ENCODE results near the gene WWTR1. TPM values are rescaled to one million over a fixed set of nuclear protein-coding genes. Genes with fewer than 3 reads are reported as not detected.

Gene WWTR1
- total RNA-seq, 1 donor from 2014 or later = 137 TPM

- peaks cover 5% of the 10 kb centered on the region for H3K27me3 Mint-ChIP-seq (ENCODE audit: unreplicated experiment)
- TF ChIP-seq CTCF (IDR thresholded peaks at IDR 0.05; ENCODE audit: unreplicated experiment) = no peak
- peak overlapping the region; percentile 82 for H3K4me3 Mint-ChIP-seq (ENCODE audit: unreplicated experiment)
- H3K4me1 Mint-ChIP-seq (ENCODE audit: unreplicated experiment) = peaks cover 70% of the 10 kb centered on the region
- no peak for DNase-seq (ENCODE audit: low spot score)
- no peaks in the 10 kb centered on the region for H3K9me3 Mint-ChIP-seq (ENCODE audit: unreplicated experiment)
- H3K36me3 Mint-ChIP-seq (ENCODE audit: low read depth, unreplicated experiment) = peaks cover 69% of the 10 kb centered on the region
- peak overlapping the region; percentile 76 for H3K27ac Mint-ChIP-seq (ENCODE audit: unreplicated experiment)
These were observed 7.0 kb downstream of the WWTR1 start for GRCh38 chr3:149650828-149651227.

- Mint-ChIP-seq H3K4me3 (ENCODE audit: unreplicated experiment) (peak overlapping the region; percentile 70), H3K9me3 (ENCODE audit: unreplicated experiment) (no peaks in the 10 kb centered on the region), H3K27me3 (ENCODE audit: unreplicated experiment) (peaks cover 2% of the 10 kb centered on the region), H3K36me3 (ENCODE audit: low read depth, unreplicated experiment) (peaks cover 63% of the 10 kb centered on the region), H3K4me1 (ENCODE audit: unreplicated experiment) (peaks cover 60% of the 10 kb centered on the region), H3K27ac (ENCODE audit: unreplicated experiment) (peak overlapping the region; percentile 32)
- DNase-seq (ENCODE audit: low spot score) = no peak
- TF ChIP-seq CTCF (IDR thresholded peaks at IDR 0.05; ENCODE audit: unreplicated experiment) = no peak
These were observed 9.3 kb downstream of the WWTR1 start for GRCh38 chr3:149648525-149648924.

GRCh38 chr3:149647812-149648211 is 10.0 kb downstream of the WWTR1 start:
- peaks cover 60% of the 10 kb centered on the region for H3K36me3 Mint-ChIP-seq (ENCODE audit: low read depth, unreplicated experiment)
- no peaks in the 10 kb centered on the region for H3K9me3 Mint-ChIP-seq (ENCODE audit: unreplicated experiment)
- H3K4me3 Mint-ChIP-seq (ENCODE audit: unreplicated experiment) = no peak overlapping the region
- H3K4me1 Mint-ChIP-seq (ENCODE audit: unreplicated experiment) = peaks cover 54% of the 10 kb centered on the region
- no peak for TF ChIP-seq CTCF (IDR thresholded peaks at IDR 0.05; ENCODE audit: unreplicated experiment)
- no peak for DNase-seq (ENCODE audit: low spot score)
- peaks cover 2% of the 10 kb centered on the region for H3K27me3 Mint-ChIP-seq (ENCODE audit: unreplicated experiment)
- H3K27ac Mint-ChIP-seq (ENCODE audit: unreplicated experiment) = no peak overlapping the region

- no peaks in the 10 kb centered on the region for H3K9me3 Mint-ChIP-seq (ENCODE audit: unreplicated experiment)
- no peak overlapping the region for H3K27ac Mint-ChIP-seq (ENCODE audit: unreplicated experiment)
- peaks cover 2% of the 10 kb centered on the region for H3K27me3 Mint-ChIP-seq (ENCODE audit: unreplicated experiment)
- no peak overlapping the region for H3K4me3 Mint-ChIP-seq (ENCODE audit: unreplicated experiment)
- no peak for TF ChIP-seq CTCF (IDR thresholded peaks at IDR 0.05; ENCODE audit: unreplicated experiment)
- peaks cover 60% of the 10 kb centered on the region for H3K36me3 Mint-ChIP-seq (ENCODE audit: low read depth, unreplicated experiment)
- no peak for DNase-seq (ENCODE audit: low spot score)
- H3K4me1 Mint-ChIP-seq (ENCODE audit: unreplicated experiment) = peaks cover 54% of the 10 kb centered on the region
These were observed 10.5 kb downstream of the WWTR1 start for GRCh38 chr3:149647285-149647684.

- no peak overlapping the region for H3K4me3 Mint-ChIP-seq (ENCODE audit: unreplicated experiment)
- H3K9me3 Mint-ChIP-seq (ENCODE audit: unreplicated experiment) = no peaks in the 10 kb centered on the region
- no peak for DNase-seq (ENCODE audit: low spot score)
- peaks cover 55% of the 10 kb centered on the region for H3K4me1 Mint-ChIP-seq (ENCODE audit: unreplicated experiment)
- no peak for TF ChIP-seq CTCF (IDR thresholded peaks at IDR 0.05; ENCODE audit: unreplicated experiment)
- no peak overlapping the region for H3K27ac Mint-ChIP-seq (ENCODE audit: unreplicated experiment)
- peaks cover 58% of the 10 kb centered on the region for H3K36me3 Mint-ChIP-seq (ENCODE audit: low read depth, unreplicated experiment)
- peaks cover 2% of the 10 kb centered on the region for H3K27me3 Mint-ChIP-seq (ENCODE audit: unreplicated experiment)
These were observed 11.6 kb downstream of the WWTR1 start for GRCh38 chr3:149646181-149646766.
